Psoas muscle (tissue), 8 donors: ENCODE measurements around the gene LGALS8. TPM values are rescaled to one million over a fixed set of nuclear protein-coding genes. Genes with fewer than 3 reads are reported as not detected.

Experiments used
- ATAC-seq, 4 donors: fragments of 200-7000 bp; cut with Tn5 transposase; one replicate each; pipeline ENCODE4 v1.9.1; 2020; ENCODE audit warnings: moderate library complexity in 3 of 4, mild to moderate bottlenecking in 2 of 4
- DNase-seq, 2 donors: peaks; one replicate each; pipeline ENCODE4 v3.0.0-alpha.2; 2020
- H3K27ac ChIP-seq: fragments of 200-600 bp; one replicate; pipeline ENCODE4 v1.8.0; 2022
- H3K27me3 ChIP-seq, 3 donors: fragments of 200-600 bp in 1 of 3; one replicate each; pipeline versions ENCODE4 v1.6.1 to v1.8.0; 2013 to 2022; ENCODE audit warnings: low read length in 2 of 3, mild to moderate bottlenecking in 2 of 3, moderate library complexity in 1 of 3; ENCODE audit not compliant: insufficient read depth in 3 of 3
- H3K36me3 ChIP-seq, 2 donors: fragments of 200-600 bp in 1 of 2; one replicate each; pipeline versions ENCODE4 v1.6.1 to v1.8.0; 2013 to 2022; ENCODE audit warnings: low read depth in 1 of 2, mild to moderate bottlenecking in 1 of 2, moderate library complexity in 1 of 2; ENCODE audit not compliant: insufficient read depth in 1 of 2
- H3K4me1 ChIP-seq: fragments of 200-600 bp; one replicate; pipeline ENCODE4 v1.8.0; 2022
- H3K4me3 ChIP-seq: fragments of 200-600 bp; one replicate; pipeline ENCODE4 v1.8.0; 2022; ENCODE audit warnings: mild to moderate bottlenecking
- H3K9me3 ChIP-seq: fragments of 200-600 bp; one replicate; pipeline ENCODE4 v1.8.0; 2022
- CTCF ChIP-seq: fragments of 200-600 bp; IDR thresholded peaks from one replicate; pipeline ENCODE4 v1.8.0; 2022; ENCODE audit warnings: antibody characterized with exemption
- WGBS, 3 donors: extraction: QIAGEN DNeasy Blood & Tissue Kit; methylation state at CpG; one replicate each; pipeline versions ENCODE4 v1.1.6 to v1.1.7; 2013; 5-methylcytosine and 5-hydroxymethylcytosine counted together
- intact Hi-C, 2 donors: fragments of 100-400 bp; cut with DNase I; formaldehyde crosslinking; loops; one replicate each; pipeline versions ENCODE4 v1.11.0 to v1.14.2; 2022
- polyA plus RNA-seq, 3 donors: library from polyadenylated mRNA; stranded (reverse); fragments of 200-250 nt; gene quantifications; one replicate each; pipeline ENCODE4 v1.2.3, GENCODE V29; 2013
- total RNA-seq, 4 donors: library from RNA; stranded (reverse); fragmentation: NEBNext Ultra II Directional in 2 of 4; extraction: Animal tissue kit (Norgen Biotek cat#: 25700) in 2 of 4; gene quantifications; one replicate each; pipeline versions ENCODE4 v1.2.1 to v1.2.4, GENCODE V29; 2021 to 2023
- donor health status: healthy with polysubstance abuse.
- donor health status: DM: no; HTN: no; CAD: no; lungs with moderate emphysema.
- donor health status: Bipolar disorder and iron deficiency.
- donor health status: healthy.
- donor health status: DM: yes; HTN: yes; CAD: no.
- donor health status: DM: no; HTN: no; CAD: no.
- donor health status: DM: no; HTN: no; CAD: no.
- donor health status: DM: yes; HTN: yes; CAD: no.

LGALS8 gene
- total and polyA plus RNA-seq, 7 donors, result 10.1 to 17.8 (median 12.8) TPM

- no peak overlapping the region for H3K27ac ChIP-seq
- WGBS, 3 donors, result 25 to 41% (median 36%) methylated on average over 4 of the region's 4 CpGs
- TF ChIP-seq CTCF, result no peak
Measured at GRCh38 chr1:236520445-236521005, 3.3 kb upstream of the LGALS8 start.

GRCh38 chr1:236522937-236523703 lies 662 bp upstream of the LGALS8 start:
- Histone ChIP-seq H3K4me1 (peaks cover 6% of the 10 kb centered on the region), H3K27me3 (no peaks in the 10 kb centered on the region), H3K27ac (peak overlapping the region; percentile 82), H3K4me3 (peak overlapping the region; percentile 85), H3K9me3 (no peaks in the 10 kb centered on the region), H3K36me3 (peaks cover 3 to 24% of the 10 kb centered on the region in 2 donors)
- no peak for TF ChIP-seq CTCF
- ATAC-seq, result peak; percentile 42 to 61 (median 48)
- intact Hi-C loops, result loop anchor here in 1 of 2 donors (5.0 to 10.0 kb wide), 2 partner anchors 241 to 418 kb away; partner anchors contain the start of gene ERO1B
- WGBS, 3 donors, result 23 to 35% (median 34%) methylated on average over 26 of the region's 26 CpGs
- DNase-seq, result peak; percentile 27 to 66

More at GRCh38 chr1:236520445-236521005, 3.3 kb upstream of the LGALS8 start:
- DNase-seq (no peak), ATAC-seq (no peak)
- H3K36me3 ChIP-seq, result no peaks in the 10 kb centered on the region
- no peaks in the 10 kb centered on the region for H3K9me3 ChIP-seq
- intact Hi-C loops, result loop anchor here in 1 of 2 donors (5.0 to 10.0 kb wide), 2 partner anchors 238 to 416 kb away; partner anchors contain the start of gene ERO1B
- H3K27me3 ChIP-seq, result no peaks in the 10 kb centered on the region
- peaks cover 6% of the 10 kb centered on the region for H3K4me1 ChIP-seq
- H3K4me3 ChIP-seq, result no peak overlapping the region

GRCh38 chr1:236524142-236524894 lies 536 bp downstream of the LGALS8 start:
- no peak for DNase-seq
- Histone ChIP-seq H3K4me3 (peak overlapping the region; percentile 85), H3K9me3 (no peaks in the 10 kb centered on the region), H3K27ac (peak overlapping the region; percentile 82), H3K27me3 (no peaks in the 10 kb centered on the region), H3K36me3 (peaks cover 3 to 31% of the 10 kb centered on the region in 2 donors), H3K4me1 (peaks cover 6% of the 10 kb centered on the region)
- WGBS, 3 donors, result 0% methylated on average over 28 to 32 of the region's 32 CpGs
- no peak for TF ChIP-seq CTCF
- ATAC-seq, result peak; percentile 77 to 85 (median 78)
- intact Hi-C loops, result loop anchor here in 1 of 2 donors (5.0 to 10.0 kb wide), 2 partner anchors 242 to 420 kb away; partner anchors contain the start of gene ERO1B

GRCh38 chr1:236524895-236525184 lies 1.1 kb downstream of the LGALS8 start:
- H3K4me1 ChIP-seq, result peaks cover 6% of the 10 kb centered on the region
- ATAC-seq (no peak), DNase-seq (no peak)
- peak overlapping the region; percentile 82 for H3K27ac ChIP-seq
- TF ChIP-seq CTCF, result no peak
- H3K36me3 ChIP-seq, result peaks cover 3 to 31% of the 10 kb centered on the region in 2 donors
- 2 to 5% (median 3%) methylated on average over 3 of the region's 3 CpGs for WGBS, 3 donors
- H3K27me3 ChIP-seq, result no peaks in the 10 kb centered on the region
- H3K4me3 ChIP-seq, result peak overlapping the region; percentile 85
- no peaks in the 10 kb centered on the region for H3K9me3 ChIP-seq
- intact Hi-C loops, result loop anchor here in 1 of 2 donors (5.0 to 10.0 kb wide), 2 partner anchors 243 to 420 kb away; partner anchors contain the start of gene ERO1B
